UCSD-AML1 (cell line): ENCODE measurements around the gene ABCA2.

Experiments
- DNase-seq: peaks from one replicate; lab custom pipeline; 2025; ENCODE audit not compliant: unreplicated experiment; lab: John Stamatoyannopoulos, UW

The ABCA2 gene

DNA sequence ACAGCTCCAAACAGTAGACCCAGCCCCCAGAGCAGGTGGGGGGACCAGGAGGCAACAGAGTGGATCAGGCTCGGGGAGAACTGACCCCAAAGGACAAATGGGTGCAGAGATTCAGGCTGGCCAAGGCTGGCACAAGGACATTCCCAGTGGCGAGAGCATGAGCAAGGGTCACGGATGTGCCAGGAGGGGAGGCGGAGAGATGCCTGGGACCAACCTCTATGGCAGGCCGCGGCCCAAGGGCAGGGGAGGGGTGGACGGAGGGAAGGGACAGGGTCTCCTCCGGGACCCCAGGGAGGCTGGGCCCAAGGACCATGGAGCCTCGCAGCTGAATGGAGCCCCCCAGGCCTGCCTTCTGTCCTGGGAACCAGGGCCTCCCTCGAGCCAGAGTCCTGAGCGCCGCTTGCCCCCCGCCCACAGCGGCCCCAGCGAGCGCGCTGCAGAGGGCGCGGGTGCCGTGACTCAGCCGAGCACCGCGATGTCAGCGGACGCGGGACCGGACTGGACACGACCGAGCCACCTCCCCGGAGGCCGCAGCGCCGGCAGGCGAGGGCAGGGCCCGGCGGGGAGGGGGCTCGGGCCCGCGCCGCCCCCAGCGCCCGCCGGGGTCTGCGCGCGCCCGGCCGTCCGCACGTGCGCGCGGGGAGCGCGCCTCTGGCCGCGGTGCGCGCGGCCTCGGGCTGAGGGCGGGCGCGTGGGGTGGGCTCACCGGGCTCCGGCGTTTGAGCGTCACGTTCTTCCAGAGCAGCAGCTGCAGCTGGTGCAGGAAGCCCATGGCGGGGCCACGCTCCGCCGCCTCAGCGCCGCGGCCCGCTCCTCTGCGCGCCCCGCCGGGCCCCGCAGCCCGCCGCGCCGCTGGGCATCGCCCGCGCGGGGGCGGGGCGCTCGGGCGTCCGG lies at the start of gene ABCA2:
Gene ABCA2 (minus strand): TSS at position 869 of the 894 bp plus-strand sequence. CDS start 97 bp downstream, at position 772.
- DNase-seq: no peak

GRCh38 chr9:137077010-137077747 lies 49.1 kb upstream of the ABCA2 start, which contains the start of gene UAP1L1:
TSS of gene UAP1L1 (plus strand) at chr9:137077517. CDS start at chr9:137077533, 16 bp downstream.
- peak; percentile 47 for DNase-seq

DNA sequence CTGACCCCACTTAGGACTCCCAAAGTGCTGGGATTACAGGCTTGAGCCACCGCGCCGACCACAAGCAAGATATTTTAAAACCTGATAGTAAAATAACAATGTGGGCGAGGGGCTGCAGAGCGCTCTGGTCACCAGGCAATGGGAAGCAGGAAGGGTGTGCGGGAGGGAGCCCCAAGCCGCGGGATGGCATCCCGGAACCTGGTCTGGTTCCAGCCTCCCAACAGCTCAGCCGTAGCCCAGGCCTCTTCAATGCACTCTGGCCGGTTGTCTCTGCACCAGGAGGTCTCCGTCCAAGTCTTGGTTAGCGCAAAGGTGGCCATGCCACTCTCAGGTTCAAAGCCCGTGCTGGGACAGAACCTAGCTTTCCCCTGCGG lies 48.6 kb upstream of the ABCA2 start:
- DNase-seq: no peak

GRCh38 chr9:137075275-137075775 lies 47.3 kb upstream of the ABCA2 start:
- DNase-seq: no peak

DNA sequence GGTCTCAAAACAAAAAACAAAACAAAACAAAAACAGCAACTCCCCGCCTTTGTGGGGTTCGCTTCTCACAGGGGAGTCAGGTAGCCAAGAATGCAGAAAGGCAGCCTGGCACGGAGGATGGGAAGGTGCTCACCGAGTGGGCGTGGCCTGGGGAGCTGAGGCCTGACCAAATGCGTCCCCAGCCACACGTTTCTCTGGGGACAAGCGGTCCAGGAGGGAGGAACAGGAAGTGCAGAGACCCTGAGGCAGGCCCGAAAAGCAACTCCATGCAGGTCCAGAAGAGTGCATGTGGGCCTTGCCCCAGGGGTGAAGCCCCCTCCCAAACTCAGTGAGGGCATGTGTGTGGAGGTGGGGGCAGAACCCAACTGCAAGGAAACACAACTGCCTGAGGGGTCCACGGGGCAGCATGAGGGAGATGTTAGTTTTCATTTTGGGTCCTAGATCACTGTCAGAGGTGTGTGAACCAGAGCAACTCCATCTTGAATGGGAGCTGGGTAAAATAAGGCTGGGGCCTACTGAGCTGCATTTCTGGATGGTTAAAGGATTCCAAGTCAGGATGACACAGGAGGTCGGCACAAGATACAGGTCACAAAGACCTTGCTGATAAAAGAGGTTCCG lies 46.7 kb upstream of the ABCA2 start:
- DNase-seq: no peak

GRCh38 chr9:137073992-137074399 lies 46.0 kb upstream of the ABCA2 start:
- DNase-seq: no peak

DNA sequence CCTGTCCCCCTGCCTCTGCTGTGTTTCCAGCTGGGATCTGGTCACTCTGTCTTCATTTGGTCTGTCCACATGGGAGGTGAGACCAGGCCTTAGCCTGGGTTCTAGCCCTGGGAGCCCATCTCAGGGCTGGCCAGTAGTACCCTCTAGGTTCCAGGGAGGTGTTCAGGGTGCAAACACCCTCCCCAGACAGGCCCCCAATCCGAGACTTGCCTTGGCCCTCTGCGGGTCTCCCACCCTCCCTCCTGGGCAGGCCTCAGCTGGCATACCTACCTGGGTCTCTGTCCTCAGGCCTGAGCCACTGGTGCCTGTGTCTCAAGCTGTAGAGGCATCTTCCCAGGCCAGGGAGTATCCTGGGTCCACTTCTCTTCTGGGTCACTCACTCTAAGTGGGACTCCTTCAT lies 43.2 kb upstream of the ABCA2 start:
- no peak for DNase-seq

- DNase-seq: no peak
These were observed 42.9 kb upstream of the ABCA2 start for GRCh38 chr9:137070906-137071275.

DNA sequence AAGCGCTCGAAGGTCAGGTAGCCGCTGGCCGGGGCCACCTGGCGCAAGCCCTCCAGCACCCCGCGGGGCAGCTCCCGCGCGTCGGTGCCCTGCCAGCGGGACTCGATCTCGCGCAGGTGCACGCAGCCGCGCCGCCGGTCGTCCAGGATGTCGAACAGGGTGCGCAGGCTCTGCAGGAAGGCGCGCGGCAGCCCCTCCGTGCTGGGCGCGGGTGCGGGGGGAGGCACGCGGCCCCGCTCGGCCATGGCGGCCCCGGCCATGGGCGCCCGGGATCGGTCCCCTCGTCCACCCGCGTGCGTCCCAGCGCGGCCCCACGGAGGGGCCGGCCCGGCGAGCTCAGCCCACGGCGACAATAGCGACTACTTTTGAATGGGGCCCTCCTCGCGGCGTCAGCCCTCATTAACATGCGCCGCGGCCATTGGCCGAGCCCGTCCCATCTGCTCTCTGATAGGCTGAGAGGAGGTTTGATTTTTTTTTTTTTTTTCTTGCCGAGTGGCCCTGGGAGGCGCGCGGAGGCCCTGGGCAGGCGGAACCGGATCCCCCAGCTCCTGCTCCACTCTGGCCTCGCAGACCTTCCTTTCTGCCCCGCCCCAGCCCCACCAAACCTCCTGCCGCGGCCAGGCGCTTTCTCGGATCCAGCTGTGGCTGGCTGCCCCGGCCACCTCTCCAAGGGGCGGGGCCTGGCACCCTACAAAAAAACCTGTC lies 42.3 kb upstream of the ABCA2 start, which contains the start of gene SAPCD2:
Gene SAPCD2 (minus strand): TSS at position 357 of the 705 bp plus-strand sequence. CDS start 97 bp downstream, at position 260.
- peak; percentile 89 for DNase-seq

DNA sequence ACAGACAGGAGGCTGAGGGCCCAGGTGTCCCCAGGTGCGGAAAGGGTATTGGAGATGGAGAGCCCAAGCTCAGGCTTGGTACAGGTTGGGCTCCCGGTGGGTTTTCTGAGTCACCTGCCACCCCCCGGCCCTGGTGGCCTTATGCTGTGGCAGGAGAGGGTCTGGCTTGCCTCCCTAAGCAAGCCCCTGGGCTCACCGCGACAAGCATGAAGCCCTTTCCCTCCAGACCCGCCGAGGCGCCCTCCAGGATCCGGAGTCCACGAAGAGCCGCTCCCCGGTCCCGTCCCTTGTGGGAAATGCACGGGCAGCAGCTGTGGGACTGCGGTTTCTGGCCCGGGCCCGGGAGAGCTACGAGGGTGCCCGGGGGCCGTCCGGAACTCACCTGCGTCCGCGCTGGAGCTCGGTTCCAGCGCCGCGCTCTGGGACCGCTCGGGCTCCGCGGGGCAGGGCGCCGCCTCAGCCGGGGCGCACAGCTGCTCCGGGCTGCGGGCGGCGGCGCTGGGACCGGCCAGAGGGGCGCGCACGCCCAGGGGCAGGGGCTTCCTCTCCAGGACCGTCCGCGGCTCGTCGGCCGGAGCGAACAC lies 41.6 kb upstream of the ABCA2 start:
- DNase-seq: no peak

GRCh38 chr9:137068539-137069507 lies 40.8 kb upstream of the ABCA2 start:
- no peak for DNase-seq

- DNase-seq: peak; percentile 77
These were observed 40.0 kb upstream of the ABCA2 start for GRCh38 chr9:137067860-137068538.

DNA sequence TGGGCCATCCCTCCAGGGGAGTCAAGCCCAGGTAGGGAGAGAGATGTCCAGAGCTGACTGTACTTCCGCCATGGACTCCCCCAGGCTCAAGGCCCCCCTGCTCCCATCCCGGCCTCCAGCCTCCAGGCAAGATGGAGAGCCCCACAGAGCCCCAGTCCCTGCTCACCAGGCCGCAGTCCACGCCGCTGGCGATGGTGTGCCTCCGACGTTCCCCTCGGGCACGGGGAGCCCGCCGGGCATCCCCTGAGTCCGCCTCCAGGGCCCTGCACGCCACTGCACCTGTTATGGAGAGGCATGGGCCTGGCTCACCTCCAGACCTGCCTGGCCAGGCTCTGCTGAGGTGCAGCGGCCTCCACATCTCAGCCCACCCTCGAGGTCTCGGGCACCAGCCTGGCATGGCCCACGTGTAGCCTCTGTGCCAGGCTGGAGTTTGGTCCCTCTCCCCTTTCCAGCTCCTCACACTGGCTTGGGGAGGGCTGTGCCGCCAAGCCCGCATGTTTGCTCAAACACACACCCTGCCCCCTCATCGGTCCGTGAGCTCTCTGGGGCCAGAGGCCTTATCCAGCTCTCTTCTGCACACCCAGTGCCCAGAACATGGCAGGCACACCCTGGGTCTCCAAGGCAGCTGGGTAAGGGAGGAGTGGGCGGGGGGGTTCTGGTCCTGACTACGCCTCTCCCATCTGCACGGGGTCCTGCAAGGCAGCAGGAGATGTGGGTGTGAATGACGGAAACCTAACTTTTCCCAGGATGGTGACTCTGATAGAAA lies 38.2 kb upstream of the ABCA2 start:
- no peak for DNase-seq

DNA sequence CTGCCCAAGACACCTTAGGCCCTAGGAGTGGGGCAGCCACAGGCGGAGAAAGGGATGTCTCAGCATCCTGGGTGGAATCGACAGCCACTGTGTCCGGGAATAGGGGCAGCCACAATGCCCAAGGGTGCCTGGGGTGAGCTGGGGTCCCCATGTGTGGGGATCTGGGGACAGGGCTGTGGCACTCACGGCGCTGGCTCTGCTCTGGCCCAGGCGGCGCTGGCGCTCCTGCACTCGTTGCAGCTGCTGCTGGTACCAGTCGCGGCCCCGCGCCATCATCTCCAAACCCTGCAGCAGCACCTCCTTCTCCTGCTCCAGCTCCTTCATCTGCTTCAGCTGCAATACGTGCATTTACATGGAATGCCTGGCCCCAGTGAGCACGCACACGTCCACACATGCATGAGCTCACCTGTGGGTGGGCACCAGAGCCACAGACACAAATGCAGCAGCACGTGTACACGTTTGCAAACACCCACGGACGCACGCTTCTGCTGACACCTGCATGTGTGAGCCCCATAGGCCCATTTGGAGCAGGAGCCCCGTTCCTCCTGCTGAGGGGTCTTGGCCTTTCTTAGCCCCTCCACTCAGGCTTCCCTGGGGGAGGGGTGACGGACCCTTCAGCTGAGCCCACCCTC lies 37.4 kb upstream of the ABCA2 start:
- DNase-seq: no peak

- no peak for DNase-seq
These were observed 36.8 kb upstream of the ABCA2 start for GRCh38 chr9:137064880-137065164.

GRCh38 chr9:137064027-137064879 lies 36.2 kb upstream of the ABCA2 start:
- DNase-seq: peak; percentile 60
